GM06990 (cell line): Measurements from ENCODE around the gene LAMA3.

Source experiments
- DNase-seq: peaks from one replicate; pipeline ENCODE4 v3.0.0-alpha.2; 2011; ENCODE audit not compliant: insufficient read length; ENCODE audit errors: extremely low read depth
- H3K27me3 ChIP-seq: replicated peaks from 2 replicates; pipeline ENCODE4 v1.6.0; 2011; ENCODE audit warnings: low read length; ENCODE audit not compliant: control insufficient read depth, insufficient read depth
- H3K36me3 ChIP-seq: 2 replicates; pipeline ENCODE4 v1.5.1; 2011; ENCODE audit warnings: low read length; ENCODE audit not compliant: control insufficient read depth, insufficient read depth
- H3K4me3 ChIP-seq: replicated peaks from 2 replicates; pipeline ENCODE4 v1.5.1; 2011; ENCODE audit warnings: low read depth, mild to moderate bottlenecking, control low read depth, low read length
- CTCF ChIP-seq: IDR thresholded peaks from 2 replicates; pipeline ENCODE4 v1.5.1; 2011; ENCODE audit warnings: low read length, control low read depth, mild to moderate bottlenecking, inconsistent platforms; ENCODE audit not compliant: insufficient read depth, poor library complexity, severe bottlenecking

LAMA3 gene

GRCh38 chr18:23887035-23887434 lies 197.8 kb downstream of the LAMA3 start:
- Histone ChIP-seq H3K27me3 (no peaks in the 10 kb centered on the region), H3K4me3 (no peak overlapping the region), H3K36me3 (no peaks in the 10 kb centered on the region)
- no peak for DNase-seq
- TF ChIP-seq CTCF: no peak

- Histone ChIP-seq H3K36me3 (no peaks in the 10 kb centered on the region), H3K27me3 (no peaks in the 10 kb centered on the region), H3K4me3 (no peak overlapping the region)
- no peak for TF ChIP-seq CTCF
- no peak for DNase-seq
Measured at GRCh38 chr18:23887493-23887892, 198.2 kb downstream of the LAMA3 start.

- Histone ChIP-seq H3K27me3 (no peaks in the 10 kb centered on the region), H3K36me3 (no peaks in the 10 kb centered on the region), H3K4me3 (no peak overlapping the region)
- TF ChIP-seq CTCF: no peak
- no peak for DNase-seq
Measured at GRCh38 chr18:23888881-23889280, 199.6 kb downstream of the LAMA3 start.

- H3K36me3 ChIP-seq: no peaks in the 10 kb centered on the region
- H3K4me3 ChIP-seq: no peak overlapping the region
- H3K27me3 ChIP-seq: no peaks in the 10 kb centered on the region
- no peak for TF ChIP-seq CTCF
- DNase-seq: no peak
Measured at GRCh38 chr18:23889907-23890306, 200.7 kb downstream of the LAMA3 start.

GRCh38 chr18:23890589-23890988 lies 201.3 kb downstream of the LAMA3 start:
- no peak overlapping the region for H3K4me3 ChIP-seq
- no peak for TF ChIP-seq CTCF
- no peaks in the 10 kb centered on the region for H3K36me3 ChIP-seq
- no peak for DNase-seq
- H3K27me3 ChIP-seq: no peaks in the 10 kb centered on the region

GRCh38 chr18:23893653-23894052 lies 204.4 kb downstream of the LAMA3 start:
- no peak for TF ChIP-seq CTCF
- DNase-seq: no peak
- Histone ChIP-seq H3K36me3 (no peaks in the 10 kb centered on the region), H3K4me3 (no peak overlapping the region), H3K27me3 (no peaks in the 10 kb centered on the region)
